ENCODE data around the gene SCGN. TPM values are rescaled to one million over a fixed set of nuclear protein-coding genes. Genes with fewer than 3 reads are reported as not detected.

The SCGN gene
- total and polyA plus RNA-seq, 9 of the 15 experiments (the other 6 are each of a cell fraction or from before 2014, with no cell fraction given) = not detected

- TF ChIP-seq REST (IDR thresholded peaks at IDR 0.05; ENCODE audit: borderline replicate concordance) = no peak
- no peak for TF ChIP-seq REST (CRISPR knock-in tag; IDR thresholded peaks at IDR 0.05; ENCODE audit: low read depth)
- TF ChIP-seq ZKSCAN3 (CRISPR knock-in tag; IDR thresholded peaks at IDR 0.05) = no peak
- TF ChIP-seq, protein P1, sequence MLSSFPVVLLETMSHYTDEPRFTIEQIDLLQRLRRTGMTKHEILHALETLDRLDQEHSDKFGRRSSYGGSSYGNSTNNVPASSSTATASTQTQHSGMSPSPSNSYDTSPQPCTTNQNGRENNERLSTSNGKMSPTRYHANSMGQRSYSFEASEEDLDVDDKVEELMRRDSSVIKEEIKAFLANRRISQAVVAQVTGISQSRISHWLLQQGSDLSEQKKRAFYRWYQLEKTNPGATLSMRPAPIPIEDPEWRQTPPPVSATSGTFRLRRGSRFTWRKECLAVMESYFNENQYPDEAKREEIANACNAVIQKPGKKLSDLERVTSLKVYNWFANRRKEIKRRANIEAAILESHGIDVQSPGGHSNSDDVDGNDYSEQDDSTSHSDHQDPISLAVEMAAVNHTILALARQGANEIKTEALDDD (IDR thresholded peaks at IDR 0.05) = peak; percentile 76
- no peak for TF ChIP-seq ELF4 (CRISPR knock-in tag; IDR thresholded peaks at IDR 0.05)
- TF ChIP-seq PHB2 (IDR thresholded peaks at IDR 0.05; ENCODE audit: low read depth) = peak; percentile 57; the same call in 1 of the 2 replicates
- TF ChIP-seq, protein P2, sequence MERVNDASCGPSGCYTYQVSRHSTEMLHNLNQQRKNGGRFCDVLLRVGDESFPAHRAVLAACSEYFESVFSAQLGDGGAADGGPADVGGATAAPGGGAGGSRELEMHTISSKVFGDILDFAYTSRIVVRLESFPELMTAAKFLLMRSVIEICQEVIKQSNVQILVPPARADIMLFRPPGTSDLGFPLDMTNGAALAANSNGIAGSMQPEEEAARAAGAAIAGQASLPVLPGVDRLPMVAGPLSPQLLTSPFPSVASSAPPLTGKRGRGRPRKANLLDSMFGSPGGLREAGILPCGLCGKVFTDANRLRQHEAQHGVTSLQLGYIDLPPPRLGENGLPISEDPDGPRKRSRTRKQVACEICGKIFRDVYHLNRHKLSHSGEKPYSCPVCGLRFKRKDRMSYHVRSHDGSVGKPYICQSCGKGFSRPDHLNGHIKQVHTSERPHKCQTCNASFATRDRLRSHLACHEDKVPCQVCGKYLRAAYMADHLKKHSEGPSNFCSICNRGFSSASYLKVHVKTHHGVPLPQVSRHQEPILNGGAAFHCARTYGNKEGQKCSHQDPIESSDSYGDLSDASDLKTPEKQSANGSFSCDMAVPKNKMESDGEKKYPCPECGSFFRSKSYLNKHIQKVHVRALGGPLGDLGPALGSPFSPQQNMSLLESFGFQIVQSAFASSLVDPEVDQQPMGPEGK (CRISPR knock-in tag; IDR thresholded peaks at IDR 0.05; ENCODE audit: borderline replicate concordance) = no peak
These were observed 46.6 kb downstream of the SCGN start (continued) for GRCh38 chr6:25698631-25699030.

All from K562 (cell line).